GM12878 (cell line): ENCODE data around the gene SLC26A1. TPM values are rescaled to one million over a fixed set of nuclear protein-coding genes. Genes with fewer than 3 reads are reported as not detected.

ENCODE experiments used
- BCL11A ChIP-seq: IDR thresholded peaks from 2 replicates; pipeline ENCODE4 v1.6.1; 2011; ENCODE audit warnings: low read depth, low read length
- BHLHE40 ChIP-seq, 2 experiments: fragments of 450-650 bp in 1 of 2; IDR thresholded peaks; 2 replicates each; pipeline ENCODE4 v1.6.1; 2011 to 2017; ENCODE audit warnings: low read depth in 2 of 2, borderline replicate concordance in 1 of 2, improper control_type of control experiment in 1 of 2, low read length in 1 of 2, mild to moderate bottlenecking in 1 of 2
- BMI1 ChIP-seq: fragments of 450-650 bp; IDR thresholded peaks from 2 replicates; pipeline ENCODE4 v1.6.1; 2016; ENCODE audit warnings: mild to moderate bottlenecking, moderate library complexity, borderline replicate concordance
- CTCF ChIP-seq, 3 experiments: IDR thresholded peaks in 2 of 3; conservative IDR thresholded peaks in 1 of 3; 2 replicates each; pipeline ENCODE4 v1.5.1; 2011; ENCODE audit warnings: low read depth in 3 of 3, low read length in 3 of 3, mild to moderate bottlenecking in 3 of 3, control low read depth in 2 of 3, moderate library complexity in 2 of 3, inconsistent platforms in 1 of 3, mixed read lengths in 1 of 3; ENCODE audit not compliant: control insufficient read depth in 2 of 3, insufficient read depth in 1 of 3; ENCODE audit errors: extremely low read depth in 1 of 3
- E4F1 ChIP-seq: fragments of 450-650 bp; IDR thresholded peaks from 2 replicates; pipeline ENCODE4 v1.6.1; 2018; ENCODE audit warnings: borderline replicate concordance, mild to moderate bottlenecking; ENCODE audit not compliant: partially characterized antibody
- HDAC6 ChIP-seq: fragments of 200-600 bp; sonication (generic); IDR thresholded peaks from one replicate; pipeline ENCODE4 v1.8.0; 2017; ENCODE audit warnings: antibody characterized with exemption; ENCODE audit not compliant: unreplicated experiment
- NR2F1 ChIP-seq: fragments of 450-650 bp; conservative IDR thresholded peaks from 2 replicates; pipeline ENCODE4 v1.6.1; 2017; ENCODE audit warnings: mild to moderate bottlenecking
- RCOR1 ChIP-seq: conservative IDR thresholded peaks from 2 replicates; pipeline ENCODE4 v1.6.1; 2012; ENCODE audit warnings: low read depth, low read length, improper control_type of control experiment
- SMARCA5 ChIP-seq: fragments of 450-650 bp; IDR thresholded peaks from 2 replicates; pipeline ENCODE4 v1.6.1; 2017; ENCODE audit warnings: mild to moderate bottlenecking
- SREBF1 ChIP-seq: IDR thresholded peaks from 2 replicates; pipeline ENCODE4 v1.6.1; 2012; ENCODE audit warnings: mild to moderate bottlenecking, low read length
- STAT1 ChIP-seq: fragments of 450-650 bp; conservative IDR thresholded peaks from 2 replicates; pipeline ENCODE4 v1.6.1; 2014; ENCODE audit warnings: antibody characterized with exemption, mild to moderate bottlenecking
- ZBED1 ChIP-seq: IDR thresholded peaks from 2 replicates; pipeline ENCODE4 v1.6.1; 2016; ENCODE audit warnings: borderline replicate concordance
- ZNF687 ChIP-seq: fragments of 450-650 bp; IDR thresholded peaks from 2 replicates; pipeline ENCODE4 v1.6.1; 2017; ENCODE audit warnings: mild to moderate bottlenecking, moderate library complexity
- polyA plus RNA-seq, 11 experiments: library from polyadenylated mRNA; depleted of rRNA in 4 of 11; unstranded in 6 of 11; stranded (reverse) in 5 of 11; fragments of >200 nt; fragmentation: Nextera tagmentation in 4 of 11; fragmentation: Illumina TruSeq in 1 of 11; extraction: Ambion mirVana in 4 of 11; extraction: Trizol in 1 of 11; gene quantifications; 1 replicate in 1 of 11; 2 replicates in 10 of 11; pipeline versions ENCODE4 v1.2.1 to v1.2.3, GENCODE V29; 2011 to 2016; ENCODE audit warnings: inconsistent platforms in 2 of 11, missing spikeins in 2 of 11, low read depth in 1 of 11
- total RNA-seq, 4 experiments: library from RNA; depleted of rRNA in 3 of 4; stranded (reverse); fragments of >200 nt in 3 of 4; fragmentation: Illumina TruSeq in 1 of 4; extraction: Trizol in 1 of 4; gene quantifications; 2 replicates each; pipeline versions ENCODE4 v1.2.1 to v1.2.3, GENCODE V29; 2013 to 2021
- TF ChIP-seq, protein P1 (sequence below): fragments of 450-650 bp; IDR thresholded peaks from 2 replicates; pipeline ENCODE4 v1.6.1; 2018; ENCODE audit warnings: mild to moderate bottlenecking, low read depth, moderate library complexity; ENCODE audit not compliant: partially characterized antibody
- TF ChIP-seq, protein P2 (sequence below): fragments of 450-650 bp; IDR thresholded peaks from 2 replicates; pipeline ENCODE4 v1.6.1; 2017; ENCODE audit warnings: low read depth, mild to moderate bottlenecking, moderate library complexity

The SLC26A1 gene
- total and polyA plus RNA-seq, 10 of the 15 experiments (the other 5 are each of a cell fraction or from before 2014, with no cell fraction given): 0.05 to 0.96 (median 0.28) TPM; not detected in 5

DNA sequence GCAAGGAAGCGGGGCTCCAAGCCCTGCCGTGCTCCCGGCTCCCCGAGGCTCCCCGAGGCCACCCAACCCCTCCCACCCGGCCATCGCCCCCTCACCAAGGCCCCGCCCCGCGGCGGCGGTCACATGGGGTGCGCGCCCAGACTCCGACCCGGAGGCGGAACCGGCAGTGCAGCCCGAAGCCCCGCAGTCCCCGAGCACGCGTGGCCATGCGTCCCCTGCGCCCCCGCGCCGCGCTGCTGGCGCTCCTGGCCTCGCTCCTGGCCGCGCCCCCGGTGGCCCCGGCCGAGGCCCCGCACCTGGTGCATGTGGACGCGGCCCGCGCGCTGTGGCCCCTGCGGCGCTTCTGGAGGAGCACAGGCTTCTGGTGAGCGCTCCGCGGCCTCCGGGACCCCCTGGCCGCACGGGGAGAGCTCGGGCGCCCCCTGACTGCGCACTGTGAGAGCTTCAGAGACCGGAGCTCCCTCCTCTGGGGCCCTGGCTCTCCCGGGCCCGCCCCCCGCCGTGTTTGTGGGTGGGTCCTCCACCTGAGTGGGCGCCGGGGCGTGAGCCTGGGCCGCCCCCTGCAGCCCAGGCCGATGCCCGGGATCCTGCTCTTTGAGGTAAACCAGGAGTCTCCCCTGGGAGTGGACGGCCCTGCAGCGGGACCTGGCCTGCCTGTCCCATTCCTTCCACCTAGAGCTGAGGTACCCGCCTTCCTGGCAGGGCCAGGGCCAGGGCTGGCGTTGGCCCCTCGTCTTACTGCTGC lies 6.2 kb downstream of the SLC26A1 start, which contains the start of gene IDUA (continued):
- TF ChIP-seq, protein P1, sequence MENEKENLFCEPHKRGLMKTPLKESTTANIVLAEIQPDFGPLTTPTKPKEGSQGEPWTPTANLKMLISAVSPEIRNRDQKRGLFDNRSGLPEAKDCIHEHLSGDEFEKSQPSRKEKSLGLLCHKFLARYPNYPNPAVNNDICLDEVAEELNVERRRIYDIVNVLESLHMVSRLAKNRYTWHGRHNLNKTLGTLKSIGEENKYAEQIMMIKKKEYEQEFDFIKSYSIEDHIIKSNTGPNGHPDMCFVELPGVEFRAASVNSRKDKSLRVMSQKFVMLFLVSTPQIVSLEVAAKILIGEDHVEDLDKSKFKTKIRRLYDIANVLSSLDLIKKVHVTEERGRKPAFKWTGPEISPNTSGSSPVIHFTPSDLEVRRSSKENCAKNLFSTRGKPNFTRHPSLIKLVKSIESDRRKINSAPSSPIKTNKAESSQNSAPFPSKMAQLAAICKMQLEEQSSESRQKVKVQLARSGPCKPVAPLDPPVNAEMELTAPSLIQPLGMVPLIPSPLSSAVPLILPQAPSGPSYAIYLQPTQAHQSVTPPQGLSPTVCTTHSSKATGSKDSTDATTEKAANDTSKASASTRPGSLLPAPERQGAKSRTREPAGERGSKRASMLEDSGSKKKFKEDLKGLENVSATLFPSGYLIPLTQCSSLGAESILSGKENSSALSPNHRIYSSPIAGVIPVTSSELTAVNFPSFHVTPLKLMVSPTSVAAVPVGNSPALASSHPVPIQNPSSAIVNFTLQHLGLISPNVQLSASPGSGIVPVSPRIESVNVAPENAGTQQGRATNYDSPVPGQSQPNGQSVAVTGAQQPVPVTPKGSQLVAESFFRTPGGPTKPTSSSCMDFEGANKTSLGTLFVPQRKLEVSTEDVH: no peak
- TF ChIP-seq ZBED1 (no peak), ZNF687 (peak; percentile 87), CTCF (IDR thresholded peaks at IDR 0.05 in 2 of 3, conservative IDR thresholded peaks at IDR 0.05 in 1 of 3; ENCODE audit: control insufficient read depth in 2 of 3, extremely low read depth in 1 of 3, insufficient read depth in 1 of 3, low read depth in 3 of 3, low read length in 3 of 3) (peak; percentile 58 to 79 (median 69)), SREBF1 (no peak), NR2F1 (peak; percentile 87), BMI1 (no peak), STAT1 (peak; percentile 89; the same call in 1 of the 2 replicates), BCL11A (no peak), SMARCA5 (peak; percentile 89), E4F1 (no peak), HDAC6 (peak; percentile 72), BHLHE40 (IDR thresholded peaks at IDR 0.05; ENCODE audit: borderline replicate concordance in 1 of 2, low read depth in 2 of 2, low read length in 1 of 2) (peak; percentile 45 to 87; a peak in 3 of 4 replicates), RCOR1 (0 out of 2 replicates have a peak, but pooled peaks have one; percentile 22)
- TF ChIP-seq, protein P2, sequence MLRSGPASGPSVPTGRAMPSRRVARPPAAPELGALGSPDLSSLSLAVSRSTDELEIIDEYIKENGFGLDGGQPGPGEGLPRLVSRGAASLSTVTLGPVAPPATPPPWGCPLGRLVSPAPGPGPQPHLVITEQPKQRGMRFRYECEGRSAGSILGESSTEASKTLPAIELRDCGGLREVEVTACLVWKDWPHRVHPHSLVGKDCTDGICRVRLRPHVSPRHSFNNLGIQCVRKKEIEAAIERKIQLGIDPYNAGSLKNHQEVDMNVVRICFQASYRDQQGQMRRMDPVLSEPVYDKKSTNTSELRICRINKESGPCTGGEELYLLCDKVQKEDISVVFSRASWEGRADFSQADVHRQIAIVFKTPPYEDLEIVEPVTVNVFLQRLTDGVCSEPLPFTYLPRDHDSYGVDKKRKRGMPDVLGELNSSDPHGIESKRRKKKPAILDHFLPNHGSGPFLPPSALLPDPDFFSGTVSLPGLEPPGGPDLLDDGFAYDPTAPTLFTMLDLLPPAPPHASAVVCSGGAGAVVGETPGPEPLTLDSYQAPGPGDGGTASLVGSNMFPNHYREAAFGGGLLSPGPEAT: no peak
